ENCODE results near the gene ETV7.
"Not testable (repeated sequence)": the region's sequence is repeated elsewhere in the genome, so short reads cannot be mapped to it uniquely, and the experiment has no call there.

Gene ETV7

DNA sequence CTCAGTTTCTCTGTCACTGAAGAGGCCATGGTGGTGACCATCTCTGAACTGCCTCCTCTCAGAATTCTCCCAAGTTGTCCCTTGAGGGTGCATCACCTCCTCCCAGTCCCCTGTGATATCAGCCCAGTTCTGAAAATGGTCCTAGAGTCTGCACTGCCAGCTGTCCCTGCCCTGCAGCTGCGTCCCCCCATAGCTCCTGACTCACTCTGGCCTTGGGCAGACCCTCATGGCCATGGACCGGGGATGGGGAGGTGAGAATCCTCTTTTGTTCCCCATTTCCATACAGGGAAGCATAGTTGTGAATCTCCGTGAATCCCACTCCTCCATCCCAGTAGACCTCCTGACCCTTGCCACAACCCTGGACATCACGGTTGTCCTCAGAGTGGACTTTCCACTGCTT, 4.5 kb downstream of the ETV7 start:
- DNase-seq, result no peak

GRCh38 chr6:36381502-36382389, 5.7 kb downstream of the ETV7 start:
- no peak for DNase-seq

GRCh38 chr6:36380166-36380565, 7.3 kb downstream of the ETV7 start:
- DNase-seq, result no peak

GRCh38 chr6:36378936-36379335, 8.5 kb downstream of the ETV7 start:
- no peak for DNase-seq

- no peak for DNase-seq
These were observed 9.1 kb downstream of the ETV7 start for GRCh38 chr6:36378243-36378920.

DNA sequence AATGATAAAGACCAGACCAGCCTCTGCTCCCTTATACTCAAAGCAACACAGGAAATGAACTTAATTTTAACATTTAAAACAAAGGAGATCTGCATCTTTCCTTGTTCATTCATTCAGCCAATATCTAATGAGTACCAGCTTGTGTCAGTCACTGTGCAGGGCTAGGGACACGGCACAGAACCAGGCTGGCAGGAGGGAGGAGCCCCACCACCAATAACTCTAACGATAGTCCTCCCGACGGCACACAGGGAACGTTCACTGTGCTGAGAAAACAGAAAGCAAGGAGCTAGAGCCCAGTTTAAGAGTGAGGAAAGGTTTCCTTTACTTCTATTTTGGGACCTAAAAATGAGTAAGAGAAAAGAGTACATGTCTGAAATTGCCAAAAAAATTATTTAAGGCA, 9.9 kb downstream of the ETV7 start:
- DNase-seq, result no peak

- no peak for DNase-seq
These were observed 10.7 kb downstream of the ETV7 start for GRCh38 chr6:36376742-36377141.

DNA sequence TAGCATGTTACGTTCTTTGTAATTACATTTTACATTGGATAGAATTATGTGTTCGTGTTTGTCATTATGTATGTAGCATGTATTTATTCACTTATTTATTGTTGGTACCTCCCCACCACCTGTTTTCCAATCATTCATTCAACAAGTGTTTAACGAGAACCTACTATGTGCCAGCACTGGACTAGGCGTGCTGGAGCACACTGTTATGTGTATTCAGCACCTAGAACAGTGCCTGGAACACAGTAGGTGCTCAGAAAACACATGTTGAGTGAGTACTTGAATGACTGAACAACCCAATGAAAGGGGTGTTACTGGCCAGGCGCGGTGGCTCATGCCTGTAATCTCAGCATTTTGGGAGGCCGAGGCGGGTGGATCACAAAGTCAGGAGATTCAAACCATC, 11.3 kb downstream of the ETV7 start:
- no peak for DNase-seq

- no peak for DNase-seq
These were observed 11.8 kb downstream of the ETV7 start for GRCh38 chr6:36375644-36376155.

GRCh38 chr6:36374972-36375371, 12.5 kb downstream of the ETV7 start:
- no peak for DNase-seq

DNA sequence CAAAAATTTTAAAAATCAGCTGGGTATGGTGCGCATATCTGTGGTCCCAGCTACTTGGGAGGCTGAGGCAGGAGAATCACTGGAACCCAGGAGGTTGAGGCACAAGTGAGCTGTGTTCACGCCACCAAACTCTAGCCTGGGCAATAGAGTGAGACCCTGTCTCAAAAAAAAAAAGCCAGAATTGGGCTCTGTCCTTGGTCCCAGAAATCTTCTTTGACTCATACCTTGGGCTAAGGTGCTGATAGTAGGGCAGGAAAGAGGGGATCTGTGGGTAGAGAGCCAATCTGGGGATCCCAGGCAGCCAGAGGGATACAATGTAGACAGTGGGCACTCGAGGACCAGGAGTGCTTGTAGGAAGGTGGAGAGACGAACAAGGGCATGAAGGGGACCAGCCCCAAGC, 13.3 kb downstream of the ETV7 start:
- no peak for DNase-seq

DNA sequence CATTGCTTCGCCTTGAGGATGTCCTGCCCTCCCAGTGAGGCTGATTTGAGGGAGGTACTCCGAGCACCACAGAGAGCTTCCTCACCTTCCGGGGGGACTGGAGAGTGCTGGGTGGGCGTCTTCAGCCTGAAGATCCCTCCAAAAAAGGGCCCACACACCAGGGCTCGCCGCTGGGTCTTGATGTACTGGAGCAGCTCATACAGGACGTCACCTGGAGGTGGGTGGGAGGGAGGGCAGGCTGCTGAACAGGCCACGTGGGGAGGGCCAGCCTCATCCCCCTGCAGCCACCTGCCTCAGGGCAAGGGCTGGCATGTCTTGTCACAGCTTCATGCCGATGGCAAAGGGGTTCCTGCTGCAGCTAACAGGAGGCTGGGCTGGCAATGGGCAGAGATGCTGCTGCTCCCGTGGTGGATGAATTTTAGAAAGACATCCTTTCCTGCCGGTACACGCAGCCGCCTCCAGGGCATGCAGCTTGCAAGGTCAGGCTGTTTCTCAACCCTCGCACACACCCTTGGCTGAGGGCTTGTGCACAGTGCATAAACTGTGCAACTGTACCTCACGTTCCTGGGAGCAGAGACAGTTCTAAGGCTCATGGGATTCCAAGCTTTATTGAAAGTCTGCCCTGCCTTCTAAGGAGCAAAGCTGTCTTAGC, 14.0 kb downstream of the ETV7 start:
- DNase-seq, result no peak

- no peak for DNase-seq
These were observed 15.4 kb downstream of the ETV7 start for GRCh38 chr6:36372088-36372487.

DNA sequence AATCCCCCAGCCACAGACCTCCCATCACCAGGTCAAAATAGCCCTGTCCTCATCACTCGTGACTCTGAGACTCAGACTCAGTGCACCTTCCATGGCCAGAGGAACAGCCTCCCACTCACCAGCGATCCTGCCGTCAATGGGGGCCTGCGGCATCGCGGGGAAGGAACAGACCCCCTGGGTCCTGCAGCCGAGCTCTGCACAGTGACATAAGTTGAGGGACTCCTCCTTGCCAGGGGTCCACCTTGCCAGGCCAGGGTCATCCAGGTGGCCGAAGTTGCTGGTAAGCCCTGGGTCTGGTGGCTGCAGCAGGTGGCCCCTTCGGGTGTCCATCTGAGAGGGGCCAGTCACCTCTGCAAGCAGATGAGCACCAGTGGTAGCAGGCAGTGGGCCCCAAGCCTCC, 16.3 kb downstream of the ETV7 start:
- DNase-seq, result no peak

DNA sequence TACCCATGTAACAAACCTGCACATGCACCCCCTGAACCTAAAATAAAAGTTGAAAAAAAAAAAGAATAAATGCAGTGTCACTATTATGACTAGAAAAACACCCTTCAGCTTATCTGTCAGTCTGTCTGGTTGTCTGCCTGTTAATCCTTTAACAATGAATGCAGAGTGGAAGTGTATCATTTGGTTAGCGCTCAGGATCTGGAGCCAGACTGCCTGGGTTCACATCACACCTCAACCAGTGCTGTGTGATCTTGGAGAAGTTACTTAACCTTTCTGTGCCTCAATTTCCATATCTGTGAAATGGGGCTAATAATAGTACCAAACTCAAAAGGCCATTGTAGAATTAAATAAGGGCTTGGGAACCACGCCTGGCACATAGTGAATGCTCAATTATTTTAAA, 16.8 kb downstream of the ETV7 start:
- no peak for DNase-seq

DNA sequence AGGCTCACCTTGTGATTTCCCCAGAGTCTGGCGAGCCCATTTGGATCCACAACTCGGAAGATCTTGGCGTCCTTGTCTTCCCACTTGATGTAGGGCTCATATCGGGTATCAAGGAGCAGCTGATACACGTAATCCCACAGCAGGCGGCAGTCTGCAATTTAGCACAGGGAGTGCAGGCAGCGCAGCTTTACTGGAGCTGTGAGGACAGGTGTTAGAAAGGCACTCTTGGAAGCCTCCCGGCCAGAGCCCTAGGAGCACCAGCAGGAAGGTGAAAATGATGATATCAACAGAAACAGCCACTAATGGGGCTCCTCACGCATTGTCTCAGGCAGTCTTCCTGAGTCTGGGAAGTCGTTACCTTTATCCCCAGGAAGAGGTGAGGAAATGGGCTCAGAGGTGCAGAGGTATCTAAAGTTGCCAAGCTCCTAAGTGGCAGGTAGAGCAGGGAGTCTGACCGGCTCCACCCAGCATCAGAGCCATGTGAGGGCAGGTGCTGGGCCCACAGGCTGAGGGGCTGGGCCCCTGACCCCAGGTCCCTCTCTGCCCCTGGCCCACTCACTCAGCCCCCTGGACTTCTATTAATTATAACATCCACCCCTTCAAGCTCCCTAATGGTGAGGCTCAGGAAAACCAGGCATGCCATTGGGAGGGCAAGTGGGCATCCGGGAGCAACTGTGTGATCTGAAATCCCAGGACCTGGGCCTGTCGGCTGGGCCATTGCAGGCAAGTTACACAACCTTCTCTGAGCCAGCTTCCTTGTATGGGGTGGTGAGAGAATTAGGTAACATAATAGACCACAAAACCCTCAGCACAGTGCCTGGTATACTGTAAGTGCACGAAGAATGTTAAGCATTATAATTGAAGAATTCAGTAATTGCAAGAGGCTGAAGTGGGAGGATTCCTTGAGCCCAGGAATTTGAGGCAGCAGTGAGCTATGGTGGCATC, 18.3 kb downstream of the ETV7 start:
- no peak for DNase-seq

DNA sequence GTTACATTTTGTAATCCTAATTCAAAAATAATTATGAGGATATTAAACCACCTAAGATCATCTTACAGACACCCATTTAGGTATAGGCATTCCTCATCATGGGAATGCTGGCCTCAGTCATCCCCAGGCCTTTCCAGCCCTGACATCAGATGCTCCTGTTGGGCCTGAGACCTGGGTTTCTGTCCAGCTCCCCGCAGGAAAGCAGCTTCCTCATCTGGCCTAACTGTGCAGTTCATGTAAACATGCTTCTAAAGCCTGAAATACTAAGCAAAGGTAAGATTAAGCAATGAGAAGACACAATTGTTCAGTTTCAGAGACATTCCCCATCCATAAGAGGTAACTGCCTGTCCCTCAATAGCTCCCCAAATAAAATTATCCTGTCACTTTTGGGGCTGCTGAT, 19.0 kb downstream of the ETV7 start:
- DNase-seq, result no peak

- DNase-seq, result no peak
These were observed 19.7 kb downstream of the ETV7 start for GRCh38 chr6:36367743-36368142.

- no peak for DNase-seq
These were observed 22.6 kb downstream of the ETV7 start for GRCh38 chr6:36364669-36365479.

GRCh38 chr6:36364061-36364635, 23.3 kb downstream of the ETV7 start:
- not testable (repeated sequence) for DNase-seq

GRCh38 chr6:36363371-36363752, 24.1 kb downstream of the ETV7 start:
- not testable (repeated sequence) for DNase-seq

Measured in T-helper 9 cell (primary cell).